GM21528 (cell line): ENCODE measurements around the gene SOX21.

Source experiments
- ATAC-seq: cut with Tn5 transposase; IDR thresholded peaks from one replicate; pipeline ENCODE4 v1.9.1; 2021; ENCODE audit warnings: mild to moderate bottlenecking, moderate library complexity; ENCODE audit not compliant: unreplicated experiment, low FRiP score

Gene SOX21

DNA sequence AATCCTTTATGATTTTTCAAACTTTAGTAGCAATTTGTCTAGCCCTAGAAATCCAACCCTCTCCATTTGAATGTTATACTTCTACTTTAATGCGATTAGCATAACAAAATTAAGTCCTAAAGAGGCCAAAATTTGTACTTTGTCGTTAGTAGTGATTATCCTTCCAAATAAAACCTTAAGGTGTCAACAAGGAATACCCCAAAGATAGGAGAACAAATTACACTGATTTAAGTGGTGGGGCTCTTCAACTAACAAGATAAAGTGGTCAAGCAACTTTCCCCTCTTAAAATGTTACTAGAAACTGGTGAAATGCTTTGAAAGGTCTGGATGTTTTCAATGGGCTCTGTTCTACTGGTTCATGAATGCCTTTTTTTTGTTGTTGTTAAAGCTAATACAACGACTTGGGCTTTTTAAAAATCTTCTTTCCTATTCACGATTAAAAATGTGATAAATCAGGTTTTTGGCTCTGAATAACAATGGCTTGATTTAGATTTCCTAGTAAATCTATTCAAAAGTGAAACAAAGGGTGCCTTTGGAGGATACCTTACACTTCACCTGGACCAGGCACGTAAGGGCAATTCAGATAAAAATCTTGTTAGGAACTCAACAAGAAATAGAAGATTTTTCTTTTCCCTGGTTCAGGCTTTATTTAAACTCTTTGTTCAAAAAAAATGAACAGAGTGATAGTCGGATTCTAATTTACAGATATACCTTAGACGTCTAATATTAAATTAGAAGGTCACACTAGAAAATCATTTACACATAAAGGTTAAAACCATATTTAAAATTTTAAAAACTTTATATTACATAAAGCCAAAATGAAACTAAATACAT lies 3.1 kb downstream of the SOX21 start:
- ATAC-seq: no peak

DNA sequence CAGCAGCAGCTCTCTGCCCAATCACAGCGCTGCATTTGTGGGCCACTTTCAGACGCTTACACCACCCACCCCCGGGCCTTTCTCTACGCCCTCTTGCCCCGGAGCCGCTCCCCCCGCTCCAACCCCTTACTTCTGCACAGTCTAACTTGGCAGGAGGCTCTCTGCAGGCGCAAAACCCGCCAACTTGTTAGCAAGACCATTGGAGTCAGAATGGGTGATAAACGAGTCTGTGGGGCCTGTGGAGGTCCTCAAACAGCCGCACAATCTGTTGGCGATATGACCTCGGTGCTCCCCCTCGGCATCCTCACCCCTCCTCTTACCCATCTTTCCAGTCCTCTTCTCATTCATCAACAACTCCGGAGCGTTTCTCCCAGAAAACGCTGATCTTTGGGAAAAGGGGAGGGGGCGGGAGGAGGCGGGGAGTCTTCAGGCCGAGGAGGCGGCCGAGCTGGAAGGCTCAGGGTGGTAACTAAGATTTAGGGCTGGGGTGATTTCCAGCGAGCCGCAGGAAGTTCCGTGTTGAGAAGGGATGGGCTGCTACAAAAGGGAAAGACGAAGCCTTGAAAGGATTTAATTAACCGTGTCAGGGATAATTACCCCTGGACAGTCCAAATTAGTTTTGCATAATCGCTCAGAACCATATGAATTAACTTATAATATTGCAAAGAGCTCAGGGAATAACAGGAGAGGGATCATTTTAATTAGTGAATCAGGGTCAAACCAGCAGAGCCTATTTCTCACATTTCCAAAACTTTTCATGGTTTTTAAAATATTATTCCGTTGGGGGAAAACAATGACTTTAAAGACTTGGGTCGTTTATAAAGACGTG lies 4.1 kb downstream of the SOX21 start:
- no peak for ATAC-seq

DNA sequence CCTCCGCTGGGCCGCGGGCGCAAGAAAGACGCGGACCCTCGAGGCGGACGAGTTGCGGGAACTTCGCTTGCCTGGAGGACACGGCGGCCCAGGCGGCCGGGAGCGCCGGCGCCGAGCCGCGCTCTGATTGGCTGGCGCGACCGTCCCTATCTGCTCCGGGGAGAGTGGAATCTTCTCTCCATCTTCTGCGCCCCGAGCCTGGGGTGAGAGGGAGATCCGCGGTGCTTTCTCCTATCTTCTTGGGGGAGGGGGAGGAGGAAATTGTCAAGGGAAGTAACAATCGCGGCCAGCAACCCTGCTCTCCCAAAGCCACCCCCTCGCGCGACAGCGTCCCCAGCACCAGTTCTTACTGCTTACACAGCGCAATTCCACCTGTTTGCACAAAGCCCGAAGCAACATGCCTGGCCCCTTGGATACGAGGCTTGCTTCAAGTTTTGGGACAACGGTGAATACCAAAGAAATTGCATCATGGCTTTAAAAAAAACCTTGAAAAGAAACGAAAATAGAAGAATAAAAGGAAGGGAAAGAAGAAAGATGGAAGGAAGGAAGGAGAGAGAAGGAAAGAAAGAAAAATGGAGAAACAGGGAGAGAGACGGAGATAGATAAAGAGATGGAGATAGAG lies 4.8 kb downstream of the SOX21 start:
- no peak for ATAC-seq

DNA sequence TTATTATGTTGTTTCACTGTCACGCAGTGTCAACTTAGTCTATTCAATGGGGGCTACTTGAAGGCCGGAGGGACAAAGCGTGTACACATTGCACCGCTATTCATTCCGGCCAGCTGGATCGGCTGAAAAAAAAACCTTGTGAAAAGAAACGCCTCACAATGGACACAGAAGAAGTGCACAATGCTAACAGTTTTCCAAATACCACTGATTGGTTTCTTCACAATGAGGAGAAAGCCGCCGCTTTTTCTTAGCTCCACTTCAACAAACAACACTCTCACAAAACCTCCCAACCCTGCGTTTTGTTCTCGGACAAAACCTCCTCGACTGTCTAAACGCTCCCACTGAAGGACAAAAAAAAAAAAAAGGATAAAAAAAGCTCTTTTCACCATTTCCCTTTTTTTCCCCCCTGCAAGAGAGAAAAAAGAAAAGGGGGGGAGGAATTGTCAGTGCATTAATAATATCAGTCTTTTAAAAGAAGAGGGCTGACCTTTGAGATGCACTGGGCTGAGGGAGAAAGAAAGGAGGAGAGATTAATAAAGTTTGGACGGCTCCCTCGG lies 5.4 kb downstream of the SOX21 start:
- no peak for ATAC-seq

DNA sequence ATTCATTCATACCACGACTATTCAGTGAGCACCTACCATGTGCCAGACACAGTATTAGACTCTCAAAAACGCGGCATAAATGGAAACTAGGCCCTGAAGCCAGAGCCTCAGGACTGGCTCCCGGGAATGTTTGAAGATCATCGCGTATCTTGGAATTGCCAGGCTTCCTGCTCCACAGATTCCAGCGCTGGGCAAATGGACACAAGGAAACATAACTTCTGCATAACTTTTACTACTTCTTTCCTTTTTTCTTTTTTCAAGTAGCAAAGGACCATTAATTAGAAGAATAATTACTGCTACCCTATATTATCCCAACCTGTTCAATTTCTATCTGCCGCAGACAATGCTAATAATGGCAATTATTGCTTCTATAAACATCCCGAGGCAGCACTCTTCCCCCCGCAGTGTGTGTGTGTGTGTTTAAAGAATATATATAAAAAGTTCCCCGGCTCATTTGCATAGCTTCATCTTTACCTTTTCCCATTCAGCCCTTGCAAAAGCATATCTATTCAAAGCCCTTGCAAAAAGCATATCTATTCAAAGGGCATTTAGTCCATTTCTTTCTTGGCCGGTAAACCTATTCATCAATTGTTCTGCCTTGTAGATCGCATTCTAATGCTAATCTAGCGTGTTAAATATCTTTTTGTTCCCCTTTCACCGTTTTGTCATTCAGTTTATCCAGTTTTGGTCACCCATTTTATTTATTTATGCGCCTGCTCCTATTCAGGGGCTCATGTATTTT lies 6.1 kb downstream of the SOX21 start:
- ATAC-seq: no peak

DNA sequence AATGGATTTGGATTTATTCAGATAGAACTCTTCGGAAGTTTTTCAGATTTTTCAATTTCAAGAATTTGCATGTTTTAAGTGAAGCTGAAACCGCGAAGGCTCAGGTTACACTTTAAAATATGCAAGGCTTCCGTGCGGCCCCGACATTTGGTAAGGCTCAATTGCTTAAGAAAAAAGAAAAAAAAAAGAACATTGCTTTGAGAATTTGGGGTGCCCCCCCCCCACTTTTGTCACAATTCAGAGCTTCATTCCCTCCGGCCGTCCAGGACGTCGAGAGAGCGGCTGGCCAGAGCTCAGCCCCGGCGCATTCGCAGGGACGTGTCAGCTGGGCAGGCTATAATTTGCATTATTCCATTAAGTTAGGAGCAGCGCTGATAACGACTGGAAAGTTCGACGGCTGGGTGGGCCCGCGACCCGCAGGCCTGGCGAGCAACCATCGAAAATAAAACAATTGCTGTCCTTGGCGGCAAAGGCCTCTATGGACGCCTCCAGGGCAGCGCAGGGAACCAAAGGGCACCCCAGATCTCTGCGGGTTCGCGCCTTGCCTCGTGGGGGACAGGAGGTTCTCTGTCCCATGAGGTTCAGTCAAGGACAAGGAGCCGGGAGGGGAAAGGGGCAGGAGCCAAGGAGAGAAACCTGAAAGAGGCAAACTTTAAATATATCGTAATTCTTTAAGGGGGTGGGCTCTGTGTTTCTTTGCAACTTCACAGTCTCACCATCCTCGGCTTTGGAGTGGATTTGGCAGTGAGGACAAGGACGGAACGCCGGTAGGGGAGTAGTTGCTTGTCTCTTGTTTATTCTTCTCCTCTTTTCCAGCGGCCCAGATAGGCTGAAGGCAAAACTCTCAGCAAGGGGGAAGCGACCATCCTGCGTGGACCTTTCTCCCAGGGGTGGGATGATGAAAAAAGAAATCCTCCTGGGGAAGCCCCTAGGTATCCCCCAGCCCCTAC lies 7.0 kb downstream of the SOX21 start:
- no peak for ATAC-seq

DNA sequence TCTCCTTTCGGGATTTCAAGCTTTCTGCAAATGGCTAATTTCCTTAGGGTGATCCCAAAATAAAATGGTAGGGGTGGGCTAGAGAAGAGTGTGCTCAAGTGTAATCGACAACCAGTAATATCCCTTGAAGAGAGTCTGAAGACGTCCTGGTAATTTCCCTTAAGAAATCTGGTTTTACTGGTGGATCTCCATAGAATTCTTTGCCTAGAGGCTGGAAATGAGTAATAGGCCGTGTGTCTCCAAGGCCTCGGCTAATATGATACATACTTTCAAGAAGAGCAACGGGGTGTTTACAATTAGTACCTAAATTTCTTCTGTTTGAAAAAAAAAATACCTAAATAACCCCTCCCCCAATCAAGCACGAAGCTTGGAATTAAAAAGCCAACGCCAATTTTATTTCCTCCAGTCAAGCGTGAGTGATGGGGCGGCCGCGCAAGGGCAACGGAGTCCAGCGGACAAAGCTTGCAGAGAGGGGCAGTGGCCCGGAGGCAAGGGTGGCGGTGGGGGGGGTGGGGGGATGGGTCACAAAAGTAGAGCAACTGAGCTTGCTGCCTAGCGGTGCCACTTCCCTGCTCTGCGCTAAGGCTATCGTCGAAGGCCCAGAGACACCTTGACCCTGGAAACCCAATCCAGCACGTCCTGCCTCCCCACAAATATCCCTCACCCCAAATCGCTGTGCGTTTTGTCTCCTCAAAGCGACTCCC lies 7.8 kb downstream of the SOX21 start:
- no peak for ATAC-seq

DNA sequence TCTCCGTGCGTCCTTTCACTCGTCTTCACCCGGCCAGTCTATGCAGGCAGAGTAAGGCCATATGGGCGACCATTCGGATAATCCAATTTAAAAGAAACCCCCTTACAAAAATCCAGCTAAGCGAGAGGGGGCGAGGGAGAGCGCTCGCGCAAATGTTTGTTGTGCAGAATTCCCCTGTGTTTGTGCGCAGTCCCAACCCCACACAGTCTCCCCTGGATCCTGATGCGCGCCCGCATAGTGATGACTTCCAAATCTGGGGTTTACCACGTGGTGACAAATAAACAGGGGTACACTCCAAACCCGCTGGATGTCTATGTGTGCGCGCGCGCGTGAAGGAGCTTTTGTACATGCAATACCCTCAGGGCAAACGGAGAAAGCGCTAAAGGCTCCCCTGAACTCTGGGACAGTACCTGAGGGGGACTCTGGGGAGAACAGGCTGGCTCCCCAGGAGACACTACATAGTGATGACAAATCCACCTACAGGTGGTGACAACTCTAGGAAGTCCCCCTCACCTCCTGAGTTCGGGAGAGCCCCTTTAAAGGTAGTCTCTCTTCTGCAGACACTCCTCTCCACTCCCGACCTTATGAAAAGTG lies 8.5 kb downstream of the SOX21 start:
- ATAC-seq: no peak

DNA sequence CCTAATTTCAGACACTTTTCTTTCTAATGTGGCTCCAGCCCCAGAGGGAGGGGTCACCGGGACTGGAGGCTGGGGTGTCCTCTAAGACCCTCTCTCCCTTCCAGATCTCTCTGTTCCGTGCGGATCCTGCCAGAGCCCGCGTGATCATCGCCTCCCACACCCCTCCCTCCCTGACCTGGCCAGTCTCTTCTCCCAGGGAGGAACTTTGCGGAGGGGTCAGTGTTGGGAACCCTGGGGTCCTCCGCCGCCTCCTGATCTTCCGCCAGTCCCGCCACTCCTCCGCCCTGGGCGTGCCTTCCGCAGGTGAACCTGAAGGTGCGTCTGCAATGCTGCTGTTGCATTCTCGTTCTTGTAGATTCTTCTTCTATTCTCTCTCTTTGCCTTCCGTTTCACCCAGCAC lies 9.1 kb downstream of the SOX21 start:
- ATAC-seq: no peak

DNA sequence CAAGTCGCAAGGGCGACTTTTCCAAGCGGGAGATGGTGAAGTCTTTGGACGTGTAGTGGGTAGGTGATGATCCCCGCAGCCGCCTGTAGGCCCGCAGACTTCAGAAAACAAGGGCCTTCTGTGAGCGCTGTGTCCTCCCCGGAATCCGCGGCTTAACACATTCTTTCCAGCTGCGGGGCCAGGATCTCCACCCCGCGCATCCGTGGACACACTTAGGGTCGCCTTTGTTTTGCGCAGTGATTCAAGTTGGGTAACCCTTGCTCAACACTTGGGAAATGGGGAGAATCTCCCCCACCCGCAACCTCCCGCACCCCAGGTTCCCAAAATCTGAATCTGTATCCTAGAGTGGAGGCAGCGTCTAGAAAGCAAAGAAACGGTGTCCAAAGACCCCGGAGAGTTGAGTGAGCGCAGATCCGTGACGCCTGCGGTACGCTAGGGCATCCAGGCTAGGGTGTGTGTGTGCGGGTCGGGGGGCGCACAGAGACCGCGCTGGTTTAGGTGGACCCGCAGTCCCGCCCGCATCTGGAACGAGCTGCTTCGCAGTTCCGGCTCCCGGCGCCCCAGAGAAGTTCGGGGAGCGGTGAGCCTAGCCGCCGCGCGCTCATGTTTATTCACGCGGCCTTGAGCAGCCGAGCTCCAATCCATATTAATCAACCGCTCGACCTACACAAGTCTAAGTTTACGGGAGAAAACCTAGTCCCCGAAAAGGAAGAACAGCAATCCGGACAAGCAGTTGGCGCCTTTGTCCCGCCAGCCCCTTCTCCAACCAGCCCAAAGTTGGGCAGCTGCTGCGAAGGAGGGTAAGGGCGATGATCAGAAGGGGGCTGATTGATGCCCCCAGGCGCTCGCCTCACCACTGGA lies 9.9 kb downstream of the SOX21 start:
- no peak for ATAC-seq

DNA sequence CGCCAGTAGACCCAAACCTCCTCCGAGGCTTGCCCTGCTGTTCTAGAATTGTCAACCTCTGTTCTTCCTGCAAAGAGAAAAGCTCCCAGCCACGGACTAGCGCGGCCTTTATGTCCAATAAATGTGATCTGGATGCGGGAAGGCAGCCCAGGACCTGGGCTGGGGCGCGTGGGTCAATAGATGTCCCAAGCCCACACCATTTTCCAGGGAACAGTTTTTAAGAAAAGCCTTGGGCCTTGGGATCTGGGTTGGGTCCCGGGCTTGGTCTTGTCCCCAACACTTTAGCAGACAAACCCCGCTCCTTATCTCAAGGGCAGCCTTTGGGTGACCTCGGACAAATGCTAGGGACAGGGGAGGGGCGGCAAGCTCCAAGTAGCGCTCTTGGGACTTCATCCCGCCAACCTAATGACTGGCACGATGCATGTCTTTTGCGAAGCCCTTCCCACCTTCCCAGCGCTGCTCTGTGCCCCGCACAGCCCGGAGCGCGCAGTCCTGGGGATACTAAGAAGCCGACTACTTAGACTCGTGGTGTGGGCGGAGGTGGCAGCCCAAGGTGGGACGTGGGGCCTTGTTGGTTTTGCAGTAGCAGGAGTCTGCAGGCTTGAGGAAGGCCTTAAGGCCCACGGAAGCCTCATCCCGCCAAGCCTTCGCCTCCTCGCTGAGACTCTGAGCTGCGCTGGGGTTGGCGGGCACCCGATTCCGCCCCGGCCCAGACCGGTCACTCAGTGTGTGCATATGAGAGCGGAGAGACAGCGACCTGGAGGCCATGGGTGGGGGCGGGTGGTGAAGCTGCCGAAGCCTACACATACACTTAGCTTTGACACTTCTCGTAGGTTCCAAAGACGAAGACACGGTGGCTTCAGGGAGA lies 10.8 kb downstream of the SOX21 start:
- ATAC-seq: no peak

DNA sequence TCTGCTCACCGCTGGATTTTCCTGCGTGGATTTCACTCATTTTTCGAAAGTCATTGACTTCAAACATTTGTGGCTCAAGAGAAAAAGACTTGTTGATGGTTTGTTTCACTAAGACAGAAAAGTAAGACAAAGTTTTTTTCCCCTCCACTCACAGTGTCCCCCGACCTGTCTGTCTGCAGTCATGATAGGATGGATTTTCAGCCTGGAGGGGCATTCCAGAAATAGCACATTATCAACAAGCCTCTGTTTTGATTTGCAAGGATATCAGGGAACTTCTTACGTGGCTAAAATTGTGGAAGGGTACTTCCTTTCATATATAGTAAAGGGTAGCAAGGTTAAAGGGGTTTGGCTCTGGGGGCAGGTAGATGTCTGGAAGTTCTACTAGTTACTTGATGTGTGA lies 11.8 kb downstream of the SOX21 start:
- no peak for ATAC-seq

DNA sequence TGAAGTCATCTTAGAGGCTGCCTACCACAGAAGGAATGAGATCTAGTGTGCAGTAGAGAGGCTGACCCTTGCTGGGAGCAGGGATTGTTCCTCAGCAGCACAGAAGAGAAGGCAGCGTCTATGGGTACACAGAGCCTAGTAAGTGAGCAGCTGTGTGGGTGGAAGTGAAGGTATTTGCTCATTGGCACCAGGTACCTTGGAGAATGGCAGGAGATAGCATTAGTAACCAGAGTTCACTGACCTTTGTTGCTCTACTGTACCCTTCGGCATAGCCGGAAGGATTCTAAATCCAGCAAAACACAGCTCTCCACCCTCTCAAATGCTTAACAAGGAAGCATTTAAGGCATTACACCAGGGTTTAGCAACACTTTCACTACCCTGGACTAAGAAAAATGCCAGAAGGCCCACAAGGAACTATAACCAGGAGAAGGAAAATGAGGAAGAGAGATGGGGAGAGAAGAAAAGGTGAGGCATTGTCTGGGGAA lies 12.3 kb downstream of the SOX21 start:
- no peak for ATAC-seq

DNA sequence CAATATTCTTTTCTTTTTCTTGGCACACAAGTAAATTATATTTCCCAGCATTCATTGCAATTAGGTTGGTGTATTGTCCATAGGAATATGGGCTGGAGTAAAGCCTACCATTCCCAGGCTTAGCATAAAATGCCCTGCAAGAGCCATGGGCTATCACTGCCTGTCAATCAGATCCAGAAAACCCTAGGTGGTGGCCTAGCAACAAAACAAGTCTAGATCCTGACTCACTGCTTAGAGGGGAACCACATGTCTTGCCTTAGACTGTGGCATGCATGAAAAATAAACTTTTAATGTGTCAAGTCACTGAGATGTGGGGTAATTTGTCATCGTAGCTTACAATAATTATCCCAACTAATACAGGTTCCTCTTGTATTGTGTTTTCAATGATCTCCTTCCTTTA lies 16.2 kb downstream of the SOX21 start:
- ATAC-seq: no peak

DNA sequence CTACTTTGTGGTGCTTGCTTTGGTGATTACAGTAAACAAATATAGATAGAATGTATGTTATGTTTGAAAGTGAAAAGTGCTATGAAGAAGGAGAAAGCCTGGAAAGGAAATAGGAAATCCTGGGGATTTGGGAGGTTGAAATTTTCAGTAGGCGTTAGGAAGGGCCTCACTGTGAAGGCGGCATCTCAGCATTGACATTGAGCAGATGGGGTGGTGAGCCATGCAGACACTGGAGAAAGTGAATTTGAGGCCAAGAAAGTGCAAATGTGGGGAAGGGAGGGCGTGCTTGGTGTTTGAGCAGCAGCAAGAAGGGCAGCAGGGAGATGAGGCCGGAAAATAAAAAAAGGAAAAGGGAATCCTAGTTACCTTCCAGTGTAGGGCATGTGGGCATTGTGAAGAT lies 20.3 kb downstream of the SOX21 start:
- no peak for ATAC-seq

DNA sequence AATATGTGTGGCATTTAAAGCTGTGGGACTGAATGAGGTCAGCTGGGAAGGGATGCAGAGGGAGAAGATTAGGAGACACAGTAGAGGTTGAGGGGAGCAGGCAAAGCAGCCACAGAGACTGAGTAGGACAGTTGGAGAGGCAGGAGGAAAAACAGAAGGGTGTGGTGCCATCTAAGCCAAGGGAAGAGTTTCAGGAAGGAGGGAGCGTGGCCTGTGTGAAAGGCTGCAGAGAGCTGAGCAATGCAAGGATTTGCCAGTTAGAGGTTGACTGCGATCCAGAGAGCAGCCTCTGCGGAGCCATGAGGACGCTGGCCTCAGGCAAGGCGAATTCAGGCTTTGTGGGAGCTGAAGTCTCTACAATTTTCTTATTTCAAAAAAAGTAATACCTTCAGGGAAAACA lies 28.9 kb downstream of the SOX21 start:
- no peak for ATAC-seq
